GM23248 (cell line): ENCODE measurements around the gene LSAMP. TPM values are rescaled to one million over a fixed set of nuclear protein-coding genes. Genes with fewer than 3 reads are reported as not detected.

Experiments used
- DNase-seq: peaks from one replicate; pipeline ENCODE4 v3.0.0-alpha.2; 2015
- H2AFZ ChIP-seq: fragments of 200-600 bp; sonication (generic); 2 replicates; pipeline ENCODE4 v1.6.1; 2016; ENCODE audit warnings: antibody characterized with exemption
- H3F3A ChIP-seq: fragments of 200-600 bp; sonication (generic); 2 replicates; pipeline ENCODE4 v1.6.1; 2016; ENCODE audit warnings: mild to moderate bottlenecking, antibody characterized with exemption, mixed run types; ENCODE audit not compliant: insufficient read depth
- H3K27ac ChIP-seq: fragments of 200-600 bp; sonication (generic); 2 replicates; pipeline ENCODE4 v1.5.1; 2016; ENCODE audit warnings: mild to moderate bottlenecking
- H3K27me3 ChIP-seq: fragments of 200-600 bp; sonication (generic); replicated peaks from 2 replicates; pipeline ENCODE4 v1.6.1; 2016; ENCODE audit warnings: mild to moderate bottlenecking; ENCODE audit not compliant: insufficient read depth
- H3K36me3 ChIP-seq: fragments of 200-600 bp; sonication (generic); 2 replicates; pipeline ENCODE4 v1.6.1; 2016; ENCODE audit warnings: low read depth, mild to moderate bottlenecking
- H3K4me1 ChIP-seq: fragments of 200-600 bp; sonication (generic); 2 replicates; pipeline ENCODE4 v1.6.1; 2016; ENCODE audit warnings: mild to moderate bottlenecking; ENCODE audit not compliant: insufficient read depth
- H3K4me2 ChIP-seq: fragments of 200-600 bp; sonication (generic); one replicate; pipeline ENCODE4 v1.6.1; 2016; ENCODE audit warnings: mild to moderate bottlenecking; ENCODE audit not compliant: unreplicated experiment
- H3K4me3 ChIP-seq: fragments of 200-600 bp; sonication (generic); 2 replicates; pipeline ENCODE4 v1.5.1; 2016; ENCODE audit warnings: mild to moderate bottlenecking
- H3K79me2 ChIP-seq: fragments of 200-600 bp; sonication (generic); 2 replicates; pipeline ENCODE4 v1.6.1; 2016; ENCODE audit warnings: mild to moderate bottlenecking; ENCODE audit not compliant: insufficient read depth
- H3K9ac ChIP-seq: fragments of 200-600 bp; sonication (generic); 2 replicates; pipeline ENCODE4 v1.6.1; 2016; ENCODE audit warnings: mild to moderate bottlenecking
- H3K9me2 ChIP-seq: fragments of 200-600 bp; sonication (generic); 2 replicates; pipeline ENCODE4 v1.6.1; 2016; ENCODE audit warnings: mixed run types, mild to moderate bottlenecking, moderate library complexity; ENCODE audit not compliant: insufficient read depth
- H3K9me3 ChIP-seq: fragments of 200-600 bp; sonication (generic); one replicate; pipeline ENCODE4 v1.6.1; 2017; ENCODE audit warnings: low read depth
- H4K20me1 ChIP-seq: fragments of 200-600 bp; sonication (generic); 2 replicates; pipeline ENCODE4 v1.6.0; 2016; ENCODE audit not compliant: insufficient read depth
- EZH2 ChIP-seq: fragments of 200-600 bp; sonication (generic); IDR thresholded peaks from 2 replicates; pipeline ENCODE4 v1.6.1; 2018; ENCODE audit warnings: antibody characterized with exemption, mild to moderate bottlenecking; ENCODE audit not compliant: insufficient read depth, poor library complexity, severe bottlenecking
- EZH2phosphoT487 ChIP-seq: fragments of 200-600 bp; sonication (generic); IDR thresholded peaks from 2 replicates; pipeline ENCODE4 v1.6.1; 2018; ENCODE audit warnings: antibody characterized with exemption, moderate library complexity, mild to moderate bottlenecking, low read depth; ENCODE audit not compliant: insufficient read depth
- WGBS, 2 experiments: methylation state at CpG; one replicate each; pipeline ENCODE4 v1.1.6; 2015 to 2017; ENCODE audit warnings: low lambda C conversion rate in 2 of 2, low coverage in 1 of 2; ENCODE audit errors: missing lambda C conversion rate in 2 of 2; 5-methylcytosine and 5-hydroxymethylcytosine counted together
- in situ Hi-C: fragments of 300-500 bp; cut with MboI; formaldehyde crosslinking; loops from 2 replicates; pipeline ENCODE4 v1.15.0; 2020
- polyA plus RNA-seq: library from polyadenylated mRNA; unstranded; fragments of >200 nt; fragmentation: Nextera tagmentation; extraction: Ambion mirVana; gene quantifications from 2 replicates; pipeline ENCODE4 v1.2.1, GENCODE V29; 2016
- total RNA-seq: library from RNA; depleted of rRNA; stranded (reverse); fragments of >200 nt; shearing (Covaris generic); gene quantifications from 2 replicates; pipeline ENCODE4 v1.2.3, GENCODE V29; 2014

The LSAMP gene
- total and polyA plus RNA-seq, 2 experiments from 2014 or later: 4.5 to 9.3 TPM

DNA sequence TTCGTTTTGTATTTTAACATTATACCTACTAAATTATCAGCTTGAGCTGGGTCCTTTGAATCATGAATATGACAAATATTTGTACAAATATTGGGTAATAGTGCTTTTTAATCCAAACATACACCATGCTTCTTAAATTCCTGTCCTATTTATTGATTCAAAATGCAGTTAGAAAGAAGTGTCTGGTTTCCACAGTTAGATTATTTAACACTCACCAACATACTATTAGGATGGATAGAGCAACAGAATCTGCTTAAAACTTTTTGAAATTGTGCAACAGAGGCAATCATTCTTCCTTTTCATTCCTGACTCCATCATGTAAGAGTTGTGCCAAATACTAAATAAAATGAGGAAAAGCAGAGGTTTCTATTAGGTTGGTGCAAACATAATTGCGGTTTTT, 281.2 kb downstream of the LSAMP start:
- DNase-seq: no peak
- Histone ChIP-seq H3K27ac (no peak overlapping the region), H2AFZ (no peak overlapping the region), H3K36me3 (no peaks in the 10 kb centered on the region), H3K9me3 (no peaks in the 10 kb centered on the region), H3K4me2 (no peak overlapping the region), H3K9ac (no peak overlapping the region), H3K27me3 (no peaks in the 10 kb centered on the region), H3K9me2 (no peaks in the 10 kb centered on the region), H3F3A (no peaks in the 10 kb centered on the region), H4K20me1 (no peaks in the 10 kb centered on the region), H3K4me1 (no peaks in the 10 kb centered on the region), H3K4me3 (no peak overlapping the region), H3K79me2 (no peaks in the 10 kb centered on the region)
- in situ Hi-C loops: no loop called here
- WGBS, 2 experiments: 46 to 55% methylated on average over 2 of the region's 2 CpGs
- TF ChIP-seq EZH2phosphoT487: no peak
- no peak for TF ChIP-seq EZH2

GRCh38 chr3:116161575-116162525, 283.4 kb downstream of the LSAMP start:
- Histone ChIP-seq H3K27me3 (no peaks in the 10 kb centered on the region), H3F3A (no peaks in the 10 kb centered on the region), H3K36me3 (no peaks in the 10 kb centered on the region), H3K9me2 (no peaks in the 10 kb centered on the region), H3K27ac (no peak overlapping the region), H3K79me2 (no peaks in the 10 kb centered on the region), H3K4me2 (no peak overlapping the region), H3K9me3 (no peaks in the 10 kb centered on the region), H3K4me1 (no peaks in the 10 kb centered on the region), H2AFZ (no peak overlapping the region), H3K9ac (no peak overlapping the region), H3K4me3 (no peak overlapping the region), H4K20me1 (no peaks in the 10 kb centered on the region)
- WGBS, 2 experiments: 81 to 84% methylated on average over 5 of the region's 5 CpGs
- in situ Hi-C loops: no loop called here
- no peak for DNase-seq
- no peak for TF ChIP-seq EZH2phosphoT487
- no peak for TF ChIP-seq EZH2

DNA sequence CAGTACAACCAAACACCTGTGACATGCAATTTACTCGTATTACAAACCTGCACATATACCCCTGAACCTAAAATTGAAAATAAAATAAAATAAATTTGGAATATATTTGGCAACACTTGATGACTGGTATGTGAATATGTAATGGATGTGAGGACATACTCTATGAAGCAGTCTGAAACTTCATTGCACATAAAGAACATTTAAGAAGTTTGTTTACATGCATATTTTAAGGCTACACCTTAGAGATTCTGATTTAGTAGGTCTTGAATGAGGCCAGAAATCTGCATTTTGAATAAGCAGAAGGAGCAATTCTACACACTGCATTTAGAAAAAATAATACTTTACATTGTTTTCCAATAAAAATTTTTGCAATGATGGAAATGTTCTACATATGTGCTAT, 284.7 kb downstream of the LSAMP start:
- no peak overlapping the region for H3K4me3 ChIP-seq
- in situ Hi-C loops: no loop called here
- TF ChIP-seq EZH2phosphoT487 (no peak), EZH2 (no peak)

GRCh38 chr3:116155841-116156240, 289.4 kb downstream of the LSAMP start:
- Histone ChIP-seq H3K4me3 (no peak overlapping the region), H3K27ac (no peak overlapping the region), H3K9ac (no peak overlapping the region), H3K79me2 (no peaks in the 10 kb centered on the region), H3K4me2 (no peak overlapping the region), H3K36me3 (no peaks in the 10 kb centered on the region), H3K27me3 (no peaks in the 10 kb centered on the region), H3K9me2 (no peaks in the 10 kb centered on the region), H3F3A (no peaks in the 10 kb centered on the region), H3K9me3 (no peaks in the 10 kb centered on the region), H4K20me1 (no peaks in the 10 kb centered on the region), H2AFZ (no peak overlapping the region), H3K4me1 (no peaks in the 10 kb centered on the region)
- WGBS, 2 experiments: 38 to 53% methylated on average over 1 of the region's 1 CpG
- in situ Hi-C loops: no loop called here
- no peak for DNase-seq
- TF ChIP-seq EZH2: no peak
- no peak for TF ChIP-seq EZH2phosphoT487

More for the DNA sequence above, 284.7 kb downstream of the LSAMP start:
- no peak overlapping the region for H2AFZ ChIP-seq
- DNase-seq: no peak
- H3K4me1 ChIP-seq: no peaks in the 10 kb centered on the region
- no peaks in the 10 kb centered on the region for H3K27me3 ChIP-seq
- no peaks in the 10 kb centered on the region for H4K20me1 ChIP-seq
- no peak overlapping the region for H3K4me2 ChIP-seq
- no peaks in the 10 kb centered on the region for H3K79me2 ChIP-seq
- no peaks in the 10 kb centered on the region for H3K36me3 ChIP-seq
- H3K9ac ChIP-seq: no peak overlapping the region
- WGBS, 2 experiments: 45 to 50% methylated on average over 1 of the region's 1 CpG
- H3K9me2 ChIP-seq: no peaks in the 10 kb centered on the region
- no peaks in the 10 kb centered on the region for H3K9me3 ChIP-seq
- H3F3A ChIP-seq: no peaks in the 10 kb centered on the region
- H3K27ac ChIP-seq: no peak overlapping the region
